Measurements from ENCODE around the gene FGD6.
"Not testable (repeated sequence)": the region's sequence is repeated elsewhere in the genome, so short reads cannot be mapped to it uniquely, and the experiment has no call there.

FGD6 gene

DNA sequence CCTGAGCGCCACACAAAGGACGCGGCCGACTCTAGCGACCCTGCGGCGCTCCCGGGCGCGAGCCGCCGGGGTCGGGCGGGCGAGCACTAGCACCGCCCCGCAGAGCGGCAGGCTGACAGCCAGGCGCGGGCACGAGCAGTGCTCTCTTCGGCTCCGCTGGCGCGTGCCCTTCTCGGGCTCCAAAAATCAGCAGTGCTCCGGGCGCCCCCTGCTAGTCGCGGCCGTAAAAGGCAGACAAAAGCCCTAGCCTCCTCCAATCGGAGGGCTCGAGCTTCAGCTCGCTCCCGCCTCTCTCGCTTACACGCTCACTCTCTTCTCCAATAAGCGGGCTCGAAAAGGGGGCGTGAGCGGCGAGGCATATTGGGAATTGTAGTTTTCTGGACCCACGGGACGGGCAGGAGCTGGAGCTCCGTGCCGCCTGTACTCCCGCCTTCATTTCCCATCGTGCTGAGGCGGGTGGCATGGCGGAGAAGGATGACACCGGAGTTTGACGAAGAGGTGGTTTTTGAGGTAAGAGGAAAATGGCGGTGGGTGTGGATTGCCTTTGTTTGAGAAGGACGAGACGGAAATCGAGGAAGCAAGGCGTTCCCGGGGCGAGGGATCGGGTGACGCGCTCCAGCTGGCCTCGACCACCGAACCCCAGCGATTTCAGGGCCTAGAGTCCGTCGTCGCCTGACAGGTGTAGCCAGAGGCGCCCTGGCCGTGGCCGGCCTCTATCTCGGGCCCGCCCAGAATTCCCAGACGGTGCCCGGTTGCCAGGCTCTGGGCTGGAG is at the start of gene FGD6, which contains the start of gene VEZT:
Gene FGD6, minus strand, starts transcription at position 91 of the 773 bp plus-strand sequence. CDS start 227 bp downstream, outside the sequence.
Gene VEZT, plus strand, starts transcription at position 431 of the 773 bp plus-strand sequence. Its CDS starts 44 bp downstream, at position 475.
- DNase-seq = peak; percentile 96 to 98

DNA sequence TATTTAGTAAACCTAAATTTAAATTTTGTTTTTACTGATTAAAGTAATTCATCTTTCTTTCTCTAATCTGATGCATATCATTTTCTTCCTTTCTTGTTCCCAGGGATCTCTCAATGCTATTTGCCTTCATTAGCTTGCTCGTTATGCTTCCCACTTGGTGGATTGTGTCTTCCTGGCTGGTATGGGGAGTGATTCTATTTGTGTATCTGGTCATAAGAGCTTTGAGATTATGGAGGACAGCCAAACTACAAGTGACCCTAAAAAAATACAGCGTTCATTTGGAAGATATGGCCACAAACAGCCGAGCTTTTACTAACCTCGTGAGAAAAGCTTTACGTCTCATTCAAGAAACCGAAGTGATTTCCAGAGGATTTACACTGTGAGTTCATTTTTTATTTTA is 49.0 kb upstream of the FGD6 start:
- no peak for DNase-seq

DNA sequence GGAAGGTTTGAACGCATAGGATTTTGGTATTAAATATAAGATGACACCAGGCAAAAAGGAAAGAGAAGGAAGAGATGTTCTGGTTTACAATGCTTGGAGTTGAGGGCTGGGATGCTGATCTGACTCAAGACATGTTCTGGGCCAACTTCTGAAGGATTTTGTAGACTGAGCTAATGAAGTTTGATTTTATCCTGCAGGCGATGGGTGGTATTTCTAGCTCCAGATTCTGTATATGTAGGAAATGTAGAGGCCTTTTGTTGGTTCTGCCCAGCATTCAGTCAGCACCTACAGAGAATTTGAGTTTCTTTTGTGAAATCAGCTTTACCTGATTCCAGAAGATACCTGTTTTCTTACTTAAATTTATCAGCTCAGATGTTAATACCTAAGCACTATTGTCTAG is 48.5 kb upstream of the FGD6 start:
- no peak for DNase-seq

DNA sequence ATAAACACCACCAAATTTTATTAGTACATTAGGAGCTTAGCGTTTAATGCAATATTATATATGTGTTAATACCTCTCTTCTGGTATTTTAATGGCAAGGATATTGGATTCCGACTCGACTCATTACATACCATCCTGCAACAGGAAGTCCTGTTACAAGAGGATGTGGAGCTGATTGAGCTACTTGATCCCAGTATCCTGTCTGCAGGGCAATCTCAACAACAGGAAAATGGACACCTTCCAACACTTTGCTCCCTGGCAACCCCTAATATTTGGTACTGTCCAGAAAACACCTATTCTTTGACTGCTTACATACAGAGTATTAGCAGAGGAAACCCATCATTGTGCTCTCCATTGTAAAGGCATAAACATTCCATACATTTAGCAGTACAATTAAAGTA is 45.5 kb upstream of the FGD6 start:
- DNase-seq = no peak

DNA sequence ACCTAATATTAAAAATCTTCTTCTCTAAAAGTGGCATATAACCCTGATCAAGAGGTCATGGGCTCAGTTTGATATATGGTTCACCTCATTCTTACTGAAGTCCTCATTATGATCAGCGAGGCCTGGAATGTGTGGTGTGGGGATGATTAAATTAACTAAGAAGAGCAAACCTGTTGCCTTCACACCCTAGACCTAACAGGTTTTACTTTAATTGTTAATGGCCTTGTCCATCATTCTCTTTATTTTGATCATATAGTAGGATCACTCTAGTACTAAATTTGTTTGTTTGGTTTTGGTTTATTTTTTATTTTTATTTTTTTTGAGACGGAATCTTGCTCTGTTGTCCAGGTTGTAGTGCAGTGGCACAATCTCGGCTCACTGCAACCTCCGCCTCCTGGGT is 43.8 kb upstream of the FGD6 start:
- DNase-seq = no peak

DNA sequence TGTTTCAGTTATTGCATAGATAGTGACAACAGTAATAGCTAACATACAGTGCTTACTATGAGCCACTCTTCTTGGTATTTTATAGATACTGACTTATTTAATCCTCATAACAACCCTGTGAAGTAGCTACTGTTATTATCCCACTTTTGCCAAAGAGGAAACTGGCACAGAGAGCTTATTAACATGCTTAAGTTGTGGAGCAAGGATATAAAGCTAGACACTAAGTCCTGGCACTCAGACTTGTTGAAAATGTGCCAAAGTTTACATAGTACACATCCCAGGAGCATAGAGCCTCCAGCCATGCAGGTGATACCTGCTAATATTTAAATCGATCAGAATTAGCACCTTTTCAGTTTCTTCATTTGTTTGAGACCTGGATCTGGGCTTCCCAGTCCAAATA is 42.1 kb upstream of the FGD6 start:
- no peak for DNase-seq

DNA sequence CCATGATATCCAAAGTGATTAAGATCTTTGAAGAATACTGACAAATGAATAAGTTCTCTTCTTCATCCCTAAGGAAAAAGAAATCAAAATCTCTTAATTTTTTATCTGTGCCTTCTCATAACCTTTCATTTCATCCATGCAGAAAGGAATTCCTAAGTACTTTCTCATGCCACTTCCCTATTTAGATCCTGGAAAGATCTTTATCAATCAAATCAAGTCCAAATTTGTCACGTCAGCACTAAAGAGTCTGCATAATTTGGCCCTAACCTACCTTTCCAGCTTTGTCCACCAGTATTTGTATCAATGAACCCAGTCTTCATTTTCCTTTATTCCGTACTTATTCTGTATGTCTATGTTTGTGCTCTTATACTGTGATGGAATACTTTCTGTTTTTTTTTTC is 41.5 kb upstream of the FGD6 start:
- DNase-seq = no peak

DNA sequence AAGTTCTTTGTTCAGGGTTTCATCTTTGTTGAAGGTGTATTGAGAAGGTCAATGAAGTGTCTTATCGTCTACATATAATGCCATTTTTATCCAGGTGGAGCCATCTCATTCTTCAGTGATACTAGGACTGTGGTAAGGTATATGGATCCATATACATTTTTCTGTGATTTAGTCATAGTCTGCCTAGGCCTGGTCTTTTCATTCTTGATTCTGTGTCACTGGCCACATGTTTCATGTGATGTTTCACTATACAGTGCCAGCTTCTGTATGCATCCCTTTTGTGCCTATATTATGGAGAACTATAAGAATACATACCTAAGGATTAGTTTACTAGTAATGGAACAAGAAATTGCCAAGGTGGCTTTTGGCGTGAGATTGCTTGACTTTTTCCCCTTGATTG is 40.9 kb upstream of the FGD6 start:
- DNase-seq = no peak

DNA sequence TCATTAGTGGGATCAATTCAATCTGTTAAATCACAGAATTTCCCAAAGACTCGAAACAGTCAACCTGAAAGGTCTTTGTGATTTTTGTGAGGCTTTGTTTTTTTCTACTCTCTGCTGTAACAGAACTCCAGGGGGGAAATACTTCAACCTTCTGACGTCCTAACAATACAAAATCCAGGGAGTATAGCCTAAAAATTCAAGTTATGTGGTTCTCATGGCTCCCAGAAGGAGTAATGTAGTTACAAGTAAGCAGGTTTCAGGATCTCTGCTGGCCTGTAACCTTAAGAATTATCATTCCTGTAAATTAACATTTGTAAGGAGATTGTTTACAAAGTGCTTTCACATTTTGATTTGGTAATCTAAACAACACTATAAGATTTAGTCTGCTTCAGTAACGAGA is 40.3 kb upstream of the FGD6 start:
- no peak for DNase-seq

DNA sequence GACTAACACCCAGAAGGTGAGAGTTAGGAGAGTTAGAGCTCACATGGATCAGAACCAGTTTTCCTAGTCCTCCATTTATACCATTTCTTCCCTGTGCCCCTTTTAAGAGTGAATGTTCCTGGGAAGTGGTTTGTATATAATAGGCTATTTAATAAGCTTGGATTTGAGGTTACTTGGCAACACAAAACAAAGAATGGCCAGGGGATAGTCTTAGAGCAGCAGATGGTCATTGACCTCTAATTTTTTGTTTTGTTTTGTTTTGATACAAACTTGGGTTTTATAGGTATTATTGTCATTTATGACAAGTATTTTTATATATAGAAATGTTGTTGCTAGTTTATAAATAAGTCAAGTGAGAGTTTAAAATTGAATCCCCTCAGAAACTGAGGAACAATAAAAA is 36.1 kb upstream of the FGD6 start:
- no peak for DNase-seq

DNA sequence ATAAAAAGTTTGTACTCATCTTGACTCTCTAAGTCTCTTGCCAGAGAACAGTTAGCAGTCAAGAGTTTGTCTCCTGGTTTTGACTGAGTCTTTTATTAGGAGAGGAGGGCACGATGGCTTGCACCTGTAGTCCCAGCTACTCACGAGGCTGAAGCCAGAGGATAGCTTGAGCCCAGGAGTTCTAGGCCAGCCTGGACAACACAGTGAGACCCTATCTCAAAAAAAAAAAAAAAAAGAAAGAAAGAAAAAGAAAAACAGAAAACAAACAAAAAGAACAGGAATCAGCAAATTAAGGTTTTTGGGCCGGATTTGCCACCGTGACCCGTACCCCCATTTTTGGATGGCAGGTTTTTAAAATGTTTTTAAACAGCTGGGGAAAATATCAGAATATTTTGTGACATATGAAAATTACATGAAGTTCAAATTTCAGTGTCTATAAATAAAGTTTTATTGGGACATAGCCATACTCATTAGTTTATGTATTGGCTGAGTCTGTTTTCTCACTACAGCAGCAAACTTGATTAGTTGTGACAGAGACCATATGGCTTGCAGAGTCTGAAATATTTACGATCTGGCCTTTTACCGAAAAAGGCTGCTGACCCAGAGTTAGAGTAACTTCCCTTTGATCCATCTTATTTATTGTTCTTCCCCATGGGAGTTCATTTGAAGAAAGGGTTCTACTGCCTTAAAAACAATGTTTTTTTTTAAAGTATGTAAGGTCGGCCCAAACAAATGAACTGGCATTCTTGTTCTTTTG is 31.5 kb upstream of the FGD6 start:
- DNase-seq = no peak

DNA sequence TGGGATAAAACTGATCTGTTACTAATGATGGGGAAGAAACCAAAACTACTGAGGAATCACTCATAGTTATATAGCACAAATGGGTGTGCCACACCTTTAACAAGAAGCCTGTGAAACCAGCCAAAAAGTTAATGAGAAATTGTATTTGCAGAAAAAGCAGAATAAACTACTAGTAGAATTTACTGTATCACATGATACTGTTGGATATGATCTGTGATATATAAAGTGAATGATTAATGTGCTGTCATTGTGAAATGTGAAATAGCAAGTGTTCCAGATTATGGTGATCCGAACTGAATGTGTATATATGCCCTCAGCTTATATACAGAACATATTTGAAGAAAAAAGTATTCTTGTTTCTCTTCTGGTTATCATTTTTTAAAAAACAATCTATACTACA is 30.8 kb upstream of the FGD6 start:
- no peak for DNase-seq

DNA sequence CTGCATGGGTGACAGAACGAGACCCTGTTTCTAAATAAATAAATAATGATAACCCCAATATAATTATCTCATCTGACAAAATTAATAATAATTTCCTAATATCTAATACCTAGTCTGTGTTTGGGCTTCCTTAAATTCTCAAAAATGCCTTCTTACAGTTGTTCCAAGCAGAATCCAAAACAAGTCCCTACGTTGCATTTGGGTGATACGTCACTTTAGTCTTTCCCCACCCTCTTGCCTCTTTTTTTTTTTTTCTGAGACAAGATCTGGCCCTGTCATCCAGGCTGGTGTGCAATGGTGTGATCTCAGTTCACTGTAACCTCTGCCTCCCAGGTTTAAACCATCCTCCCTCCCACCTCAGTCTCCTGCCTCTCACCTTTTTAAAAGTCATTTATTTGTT is 27.1 kb upstream of the FGD6 start:
- DNase-seq = no peak

DNA sequence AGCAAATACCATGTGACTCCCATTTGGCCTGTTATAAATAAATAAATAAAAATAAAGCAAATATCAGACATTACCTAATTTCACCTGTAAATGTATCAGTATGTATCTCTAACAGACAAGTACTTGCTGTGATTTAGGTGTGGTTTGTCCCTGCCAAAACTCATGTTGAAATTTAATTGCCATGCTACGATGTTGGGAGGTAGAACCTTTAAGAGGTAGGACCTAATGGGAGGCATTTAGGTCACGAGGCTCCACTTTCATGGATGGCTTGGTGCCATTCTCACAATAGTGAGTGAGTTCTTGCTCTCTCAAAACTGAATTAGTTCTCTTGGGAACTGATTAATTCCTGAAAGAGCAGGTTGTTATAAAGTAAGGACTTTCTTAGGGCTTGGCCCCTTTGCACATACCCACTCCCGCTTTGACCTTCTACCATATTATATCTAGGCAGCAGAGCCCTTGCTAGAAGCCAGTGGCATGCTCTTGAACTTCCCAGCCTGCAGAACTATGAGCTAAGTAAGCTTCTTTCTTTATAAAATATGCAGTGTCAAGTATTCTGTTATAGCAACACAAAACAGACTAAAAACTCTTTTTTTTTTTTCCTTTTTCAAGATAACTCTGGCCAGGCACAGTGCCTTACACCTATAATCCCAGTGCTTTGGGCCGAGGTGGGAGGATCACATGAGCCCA is 26.4 kb upstream of the FGD6 start:
- DNase-seq = no peak

DNA sequence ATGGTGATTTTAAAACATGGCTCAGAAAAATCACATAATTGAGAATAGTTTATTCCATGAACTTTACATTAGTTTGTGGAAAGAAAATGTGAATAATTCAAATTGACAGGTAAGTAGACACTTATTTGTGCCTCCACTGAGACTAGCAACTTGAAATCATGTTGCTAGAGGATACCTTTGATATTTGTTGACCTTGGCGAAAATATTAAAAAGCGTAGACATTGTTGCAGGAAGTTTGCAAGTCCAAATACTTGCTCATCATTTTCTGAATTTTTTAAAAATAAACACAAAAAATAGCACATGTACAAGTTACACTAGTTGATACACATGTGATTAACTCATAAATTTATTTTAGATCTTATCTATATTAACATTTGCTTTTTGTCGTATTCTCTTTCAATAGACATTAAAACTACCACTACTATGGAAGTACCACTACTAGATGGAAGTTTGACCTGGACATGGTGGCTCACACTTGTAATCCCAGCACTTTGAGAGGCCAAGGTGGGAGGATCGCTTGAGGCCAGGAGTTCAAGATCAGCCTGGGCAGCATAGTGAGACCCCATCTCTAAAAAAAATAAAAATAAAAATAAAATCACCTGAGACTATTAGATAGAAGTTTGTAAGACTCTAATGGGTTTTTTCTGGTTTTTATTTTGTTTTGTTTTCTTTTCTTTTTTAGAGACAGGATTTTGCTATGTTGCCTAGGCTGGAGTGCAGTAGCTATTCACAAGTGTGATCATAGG is 24.7 kb upstream of the FGD6 start:
- no peak for DNase-seq

DNA sequence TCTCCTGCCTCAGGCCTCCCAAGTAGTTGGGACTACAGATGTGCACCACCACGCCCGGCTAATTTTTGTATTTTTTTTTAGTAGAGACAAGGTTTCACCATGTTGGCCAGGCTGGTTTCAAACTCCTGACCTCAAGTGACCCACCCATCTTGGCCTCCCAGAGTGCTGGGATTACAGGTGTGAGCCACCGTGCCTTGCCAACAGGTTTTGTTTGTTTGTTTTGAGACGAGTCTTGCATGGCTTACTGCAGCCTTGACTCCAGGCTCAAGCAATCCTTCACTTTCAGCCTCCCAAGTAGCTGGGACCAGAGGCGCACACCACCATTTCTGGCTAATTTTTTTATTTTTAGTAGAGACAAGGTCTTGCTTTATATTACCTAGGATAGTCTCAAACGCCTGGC is 23.9 kb upstream of the FGD6 start:
- DNase-seq = not testable (repeated sequence)

DNA sequence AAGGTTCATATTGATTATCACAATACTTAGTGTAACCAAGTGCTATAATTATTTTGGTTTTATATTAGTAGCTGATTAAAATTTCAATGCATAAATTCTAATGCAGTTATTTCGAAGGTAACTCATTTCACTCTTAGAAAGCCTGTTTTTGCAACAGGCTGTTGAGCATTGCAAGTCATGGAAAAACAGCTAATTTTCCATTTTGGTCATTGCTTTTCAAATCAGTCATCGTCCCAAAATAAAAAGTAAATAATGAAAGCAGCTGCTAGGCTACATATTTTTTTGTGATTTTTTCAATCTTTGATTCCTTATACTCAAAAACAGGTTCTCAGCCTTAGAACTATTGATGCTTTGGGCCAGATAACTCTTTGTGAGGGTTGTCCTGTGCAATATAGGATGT is 23.3 kb upstream of the FGD6 start:
- no peak for DNase-seq

DNA sequence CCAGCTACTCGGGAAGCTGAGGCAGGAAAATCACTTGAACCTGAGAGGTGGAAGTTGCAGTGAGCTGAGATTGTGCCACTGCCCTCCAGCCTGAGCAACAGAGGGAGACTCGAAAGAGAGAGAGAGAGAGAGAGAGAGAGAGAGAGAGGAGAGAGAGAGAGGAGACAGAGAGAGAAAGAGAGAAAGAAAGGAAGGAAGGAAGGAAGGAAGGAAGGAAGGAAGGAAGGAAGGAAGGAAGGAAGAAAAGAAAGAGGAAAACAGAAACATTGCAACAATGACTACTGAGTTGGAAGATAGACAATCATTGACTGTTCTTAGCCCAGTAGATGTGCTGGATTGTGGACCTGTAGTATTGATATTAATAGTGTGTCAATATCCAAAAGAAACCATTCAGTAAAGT is 22.6 kb upstream of the FGD6 start:
- not testable (repeated sequence) for DNase-seq

DNA sequence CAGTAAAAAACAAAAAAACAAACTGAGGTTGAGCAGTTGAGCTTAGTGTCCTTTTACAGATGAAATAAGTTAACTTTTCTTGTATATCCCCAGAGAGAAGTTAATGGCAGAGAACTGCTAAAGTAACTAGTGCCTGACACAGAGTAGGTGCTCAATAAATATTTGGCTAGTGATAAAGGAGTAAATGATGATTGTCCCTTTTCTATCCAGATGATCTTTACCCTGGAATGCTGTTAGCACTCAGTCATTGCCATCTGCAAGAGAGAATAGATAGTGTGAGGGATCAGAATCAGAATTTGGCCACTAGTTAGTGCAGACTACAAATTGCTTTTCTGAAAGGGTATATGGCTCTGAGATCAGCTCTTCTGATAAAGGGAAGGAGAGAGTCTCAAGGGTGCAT is 21.9 kb upstream of the FGD6 start:
- no peak for DNase-seq

DNA sequence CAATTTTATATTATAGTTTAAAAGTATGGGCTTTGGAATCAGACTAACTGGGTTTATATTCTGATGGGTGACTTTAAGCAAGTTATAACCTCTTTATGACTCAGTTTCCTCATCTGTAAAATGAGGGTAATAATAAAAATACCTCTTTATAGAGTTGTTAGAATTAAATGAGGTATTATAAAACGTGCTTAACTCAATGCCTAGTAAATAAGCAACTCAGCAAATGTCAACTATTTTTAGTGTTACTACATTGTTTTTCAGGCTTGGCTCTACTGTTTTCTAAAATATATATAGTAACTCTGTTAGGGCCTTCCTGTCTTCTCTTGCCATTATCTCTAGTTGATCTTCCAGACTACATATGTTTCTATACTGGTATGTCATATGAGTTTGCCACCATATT is 20.9 kb upstream of the FGD6 start:
- no peak for DNase-seq

DNA sequence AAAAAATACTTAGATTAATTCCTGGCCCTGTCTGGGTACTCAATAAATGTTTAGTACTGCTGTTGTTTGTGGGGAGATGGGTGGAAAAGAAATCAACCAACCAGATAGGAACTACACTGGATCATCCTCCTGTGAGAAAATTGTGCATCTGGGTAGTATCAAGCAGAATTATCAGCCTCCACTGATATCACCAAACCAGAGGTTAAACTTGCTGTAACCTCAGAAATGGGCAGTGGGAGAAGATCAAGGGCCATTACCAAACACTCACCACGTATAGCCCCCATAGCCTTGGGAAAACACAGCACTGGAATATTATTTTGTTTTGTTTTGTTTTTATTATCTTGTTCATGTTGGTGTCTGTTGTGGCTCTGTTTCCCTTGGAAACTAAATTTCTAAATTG is 20.0 kb upstream of the FGD6 start:
- DNase-seq = no peak

DNA sequence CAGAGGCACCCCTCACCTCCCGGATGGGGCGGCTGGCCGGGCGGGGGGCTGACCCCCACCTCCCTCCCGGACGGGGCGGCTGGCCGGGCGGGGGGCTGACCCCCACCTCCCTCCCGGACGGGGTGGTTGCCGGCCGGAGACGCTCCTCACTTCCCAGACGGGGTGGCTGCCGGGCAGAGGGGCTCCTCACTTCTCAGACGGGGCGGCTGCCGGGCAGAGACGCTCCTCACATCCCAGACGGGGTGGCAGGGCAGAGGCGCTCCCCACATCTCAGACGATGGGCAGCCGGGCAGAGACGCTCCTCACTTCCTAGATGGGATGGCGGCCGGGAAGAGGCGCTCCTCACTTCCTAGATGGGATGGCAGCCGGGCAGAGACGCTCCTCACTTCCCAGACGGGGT is 18.4 kb upstream of the FGD6 start:
- not testable (repeated sequence) for DNase-seq

DNA sequence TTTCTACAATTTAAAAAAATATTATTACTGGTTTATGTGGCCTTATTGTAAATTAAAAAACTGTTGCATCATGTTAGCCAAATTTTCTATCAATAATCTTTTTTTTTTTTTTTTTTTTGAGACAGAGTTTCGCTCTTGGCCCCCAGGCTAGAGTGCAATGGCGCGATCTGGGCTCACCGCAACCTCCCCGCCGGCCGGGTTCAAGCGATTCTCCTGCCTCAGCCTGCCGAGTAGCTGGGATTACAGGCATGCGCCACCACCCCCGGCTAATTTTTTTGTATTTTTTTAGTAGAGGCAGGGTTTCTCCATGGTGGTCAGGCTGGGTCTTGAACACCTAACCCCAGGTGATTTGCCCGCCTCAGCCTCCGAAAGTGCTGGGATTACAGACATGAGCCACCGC is 16.9 kb upstream of the FGD6 start:
- not testable (repeated sequence) for DNase-seq

Measured in activated CD4-positive, alpha-beta T cell treated with anti-CD3 and anti-CD28 coated beads for 4 hours (primary cell).